Stimulated activated CD8-positive, alpha-beta memory T cell treated with anti-CD3 and anti-CD28 coated beads, Interleukin-7, amount 100 ng/mL, for 48 hours (primary cell): ENCODE results near the gene AURKB.

Experiments used
- DNase-seq, 2 donors: peaks; one replicate each; pipeline ENCODE4 v3.0.0-alpha.2; 2020; ENCODE audit warnings: low read depth in 1 of 2; ENCODE audit errors: extremely low read depth in 1 of 2

AURKB gene

DNA sequence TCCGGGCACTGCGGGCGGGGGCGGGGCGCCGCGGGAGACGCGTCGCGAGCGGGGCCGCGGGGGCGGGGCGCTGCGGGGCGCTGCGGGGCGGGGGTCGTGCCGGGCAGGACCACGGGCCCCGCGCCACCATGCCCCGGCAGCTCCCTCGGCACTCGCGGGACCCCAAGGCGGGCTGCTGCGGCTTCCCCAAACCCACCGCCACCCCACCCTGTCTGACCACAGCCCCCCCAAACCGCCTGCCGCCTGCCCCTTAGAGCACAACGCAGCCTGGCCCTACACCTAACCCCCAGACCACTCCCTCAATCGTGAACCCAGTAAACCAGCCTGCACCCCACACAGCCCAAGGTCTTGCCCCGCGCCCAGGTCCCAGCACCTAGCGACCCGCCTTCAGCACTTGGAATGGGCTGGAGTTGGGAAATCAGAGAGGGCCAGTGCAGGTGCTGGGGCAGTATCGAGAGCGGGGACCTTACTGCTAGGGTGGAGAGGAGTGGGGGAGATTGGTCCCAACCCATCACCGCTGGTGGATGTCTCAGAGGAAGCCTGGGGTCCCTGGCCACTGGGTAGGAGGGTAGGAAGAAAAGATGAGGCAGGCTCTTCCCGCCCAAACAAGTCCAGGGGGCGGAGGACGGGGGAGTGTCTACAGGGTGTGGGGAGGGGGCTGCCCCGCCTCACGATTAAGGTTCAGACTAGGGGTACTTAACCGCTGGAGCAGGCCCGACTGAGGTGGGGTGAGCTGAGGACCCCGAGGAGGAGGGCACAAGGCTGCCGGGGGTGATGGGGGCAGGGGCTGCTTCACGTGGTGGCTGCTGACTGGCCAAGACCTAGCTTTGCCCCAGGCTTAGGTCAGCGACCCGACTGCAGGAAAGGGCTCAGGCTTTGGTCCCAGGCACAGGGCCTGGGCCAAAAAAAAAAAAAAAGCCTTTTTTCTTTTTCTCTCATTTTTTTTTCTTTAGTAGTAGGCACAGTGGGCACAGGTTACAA lies 47.1 kb downstream of the AURKB start:
- no peak for DNase-seq

GRCh38 chr17:8162233-8162996 lies 48.0 kb downstream of the AURKB start, which contains the start of gene VAMP2:
TSS of gene VAMP2 (minus strand) at chr17:8162948. CDS start at chr17:8162879, 69 bp downstream.
- DNase-seq = peak; percentile 61 to 64

DNA sequence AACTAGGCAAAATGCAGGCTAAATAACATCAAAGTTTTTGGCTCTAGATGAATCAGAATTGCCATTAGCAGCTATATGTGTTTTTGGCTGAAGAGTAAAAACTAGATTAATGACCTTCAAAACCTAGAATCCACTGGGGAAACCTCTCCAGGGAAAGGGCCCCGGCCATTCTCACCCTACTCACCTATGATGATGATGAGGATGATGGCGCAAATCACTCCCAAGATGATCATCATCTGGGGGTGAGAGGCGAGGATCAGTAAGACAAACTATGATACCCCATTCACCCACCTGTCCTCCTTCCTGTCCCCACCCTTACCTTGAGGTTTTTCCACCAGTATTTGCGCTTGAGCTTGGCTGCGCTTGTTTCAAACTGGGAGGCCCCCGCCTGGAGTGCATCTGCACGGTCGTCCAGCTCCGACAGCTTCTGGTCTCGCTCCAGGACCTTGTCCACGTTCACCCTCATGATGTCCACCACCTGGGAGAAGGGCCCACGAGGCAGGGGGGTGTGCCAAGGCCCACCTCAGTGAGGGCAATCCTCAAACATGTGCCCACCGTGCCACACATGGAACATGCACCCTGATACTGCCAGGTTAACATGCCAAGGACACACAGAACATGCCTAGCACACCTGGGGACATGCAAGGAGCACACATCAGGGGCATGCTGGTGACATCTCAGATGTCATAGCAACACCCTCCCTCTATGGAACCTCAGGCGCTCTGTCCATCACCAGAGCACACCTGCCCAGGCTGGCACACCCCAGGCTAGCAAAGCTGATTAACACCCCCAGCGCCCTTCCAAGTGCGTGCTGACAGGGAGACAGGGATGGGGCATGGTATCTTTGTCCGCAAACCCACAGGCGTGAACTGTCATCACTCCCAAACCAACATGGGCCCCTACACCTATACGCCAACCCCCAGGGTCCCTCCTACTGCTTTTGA lies 48.8 kb downstream of the AURKB start:
- no peak for DNase-seq

DNA sequence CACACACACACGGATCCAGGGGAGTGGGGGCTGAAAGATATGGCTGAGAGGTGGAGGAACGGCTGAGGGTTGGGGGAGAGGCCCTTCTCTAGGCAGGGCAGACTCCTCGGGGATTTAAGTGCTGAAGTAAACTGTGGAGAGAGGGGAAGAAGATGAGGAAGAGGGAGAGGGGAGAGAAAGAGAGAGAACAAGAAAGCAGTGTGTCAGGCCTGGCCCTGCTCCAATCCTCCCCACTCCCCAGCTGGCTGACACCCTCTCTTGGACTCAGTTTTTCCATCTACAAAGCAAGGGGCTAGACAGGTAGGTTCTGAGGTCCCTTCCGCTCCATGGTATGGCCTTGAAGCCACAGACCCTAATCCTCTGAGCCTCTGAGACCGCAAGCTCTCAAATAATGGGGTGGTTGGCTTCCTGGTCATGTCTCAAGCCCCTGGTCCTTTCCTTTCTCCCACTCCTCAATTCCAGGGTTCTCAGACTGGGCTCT lies 49.6 kb downstream of the AURKB start:
- no peak for DNase-seq

DNA sequence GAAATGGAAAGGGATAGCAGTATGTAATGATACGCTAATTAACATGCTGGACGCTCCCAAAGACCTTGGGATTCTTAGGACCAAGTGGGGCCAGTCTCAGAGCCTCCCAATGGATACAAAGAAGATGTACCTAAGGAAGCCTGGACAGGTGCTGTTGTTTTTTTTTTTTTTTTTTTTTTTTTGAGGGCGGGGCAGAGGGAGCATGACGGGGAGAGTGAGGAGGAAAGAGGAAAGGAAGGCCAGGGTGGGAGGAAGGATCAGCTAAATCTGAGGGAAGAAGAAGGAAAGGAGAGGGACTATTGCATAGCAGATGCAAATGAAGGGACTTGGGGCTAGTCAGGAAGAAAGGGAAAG lies 50.2 kb downstream of the AURKB start:
- DNase-seq = no peak

GRCh38 chr17:8159459-8160223 lies 50.7 kb downstream of the AURKB start:
- no peak for DNase-seq

DNA sequence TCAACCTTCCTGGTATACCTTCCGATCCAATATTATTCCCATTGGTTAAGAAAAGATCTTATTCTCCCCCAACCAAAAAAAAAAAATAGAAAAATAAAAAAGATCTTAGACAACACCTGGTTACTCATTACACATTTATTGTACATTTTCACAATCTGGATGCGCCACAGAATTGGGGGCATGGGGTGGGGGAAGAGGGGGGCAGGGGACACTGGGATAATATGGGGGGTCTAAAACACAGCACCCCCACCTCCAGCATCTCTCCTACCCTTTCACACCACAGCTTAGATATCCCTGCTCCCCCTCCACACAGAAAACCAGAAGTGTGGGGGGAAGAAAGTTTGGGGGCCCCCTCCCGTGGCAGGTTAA lies 51.4 kb downstream of the AURKB start:
- DNase-seq = no peak

DNA sequence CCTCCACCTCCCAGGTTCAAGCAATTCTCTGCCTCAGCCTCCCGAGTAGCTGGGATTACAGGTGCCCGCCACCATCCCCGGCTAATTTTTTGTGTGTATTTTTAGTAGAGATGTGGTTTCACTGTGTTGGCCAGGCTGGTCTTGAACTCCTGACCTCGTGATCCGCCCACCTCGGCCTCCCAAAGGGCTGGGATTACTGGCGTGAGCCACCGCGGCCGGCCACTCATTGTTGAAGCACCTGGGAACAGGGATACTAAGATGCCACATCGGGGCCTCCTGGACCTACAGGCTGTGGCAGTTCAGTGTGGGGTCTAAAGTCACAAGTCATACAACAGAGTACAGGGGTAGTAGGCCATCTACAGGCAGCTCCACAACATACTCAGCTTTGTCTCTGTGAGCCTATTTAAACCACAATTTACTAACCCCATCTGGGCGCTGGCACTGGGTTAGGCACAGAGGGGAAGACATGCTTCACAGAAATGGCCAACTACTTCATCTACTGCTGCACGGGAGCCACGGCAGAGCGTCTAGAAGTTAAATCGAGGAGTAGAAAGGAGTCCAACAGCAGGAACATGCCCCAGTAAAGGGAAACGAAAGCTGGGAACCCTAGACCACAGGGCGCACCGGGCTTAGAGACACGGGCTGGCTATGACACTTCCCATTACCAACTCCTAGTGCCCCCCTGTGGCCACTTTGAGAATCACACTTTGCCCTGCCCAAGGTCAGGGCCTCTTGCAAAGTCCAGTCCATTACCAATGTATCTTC lies 51.9 kb downstream of the AURKB start:
- peak; percentile 67 to 82 for DNase-seq

DNA sequence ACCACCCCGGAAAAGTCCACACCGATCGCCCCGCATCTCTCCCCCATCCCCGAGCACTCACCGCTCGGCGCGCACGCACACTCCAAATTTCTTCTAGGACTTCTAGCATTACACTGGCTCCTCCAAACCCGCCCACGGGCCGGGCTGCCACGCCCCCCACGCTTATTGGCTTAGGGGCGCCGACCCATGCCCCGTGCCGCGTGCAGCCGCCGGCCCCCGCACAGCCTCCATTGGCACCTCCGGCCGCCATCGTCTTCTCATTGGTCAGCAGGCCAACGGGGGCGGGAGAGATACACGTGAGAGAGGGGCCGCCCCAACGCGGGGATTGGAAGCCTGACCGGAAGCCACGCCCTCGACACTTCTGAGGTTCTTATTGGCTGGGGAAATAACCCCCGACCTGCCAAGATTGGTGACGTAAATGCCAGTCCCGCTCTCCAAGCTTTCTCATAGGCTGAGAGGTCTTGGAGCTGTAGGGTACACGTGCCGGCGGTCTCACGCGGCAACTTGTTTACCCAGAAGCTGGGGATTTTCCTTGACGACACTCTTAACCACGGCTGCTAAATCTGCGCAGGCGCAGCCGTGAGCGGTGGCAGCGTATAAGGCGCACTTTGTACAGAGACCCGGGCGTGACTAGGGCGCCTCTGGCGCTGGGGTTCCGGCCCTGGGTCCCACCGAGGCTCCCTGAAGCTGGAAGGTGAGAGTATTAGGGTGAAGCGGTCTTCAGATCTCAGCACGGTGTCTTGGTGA lies 54.0 kb downstream of the AURKB start:
- peak; percentile 100 for DNase-seq

GRCh38 chr17:8155996-8156245 lies 54.5 kb downstream of the AURKB start:
- DNase-seq = no peak

DNA sequence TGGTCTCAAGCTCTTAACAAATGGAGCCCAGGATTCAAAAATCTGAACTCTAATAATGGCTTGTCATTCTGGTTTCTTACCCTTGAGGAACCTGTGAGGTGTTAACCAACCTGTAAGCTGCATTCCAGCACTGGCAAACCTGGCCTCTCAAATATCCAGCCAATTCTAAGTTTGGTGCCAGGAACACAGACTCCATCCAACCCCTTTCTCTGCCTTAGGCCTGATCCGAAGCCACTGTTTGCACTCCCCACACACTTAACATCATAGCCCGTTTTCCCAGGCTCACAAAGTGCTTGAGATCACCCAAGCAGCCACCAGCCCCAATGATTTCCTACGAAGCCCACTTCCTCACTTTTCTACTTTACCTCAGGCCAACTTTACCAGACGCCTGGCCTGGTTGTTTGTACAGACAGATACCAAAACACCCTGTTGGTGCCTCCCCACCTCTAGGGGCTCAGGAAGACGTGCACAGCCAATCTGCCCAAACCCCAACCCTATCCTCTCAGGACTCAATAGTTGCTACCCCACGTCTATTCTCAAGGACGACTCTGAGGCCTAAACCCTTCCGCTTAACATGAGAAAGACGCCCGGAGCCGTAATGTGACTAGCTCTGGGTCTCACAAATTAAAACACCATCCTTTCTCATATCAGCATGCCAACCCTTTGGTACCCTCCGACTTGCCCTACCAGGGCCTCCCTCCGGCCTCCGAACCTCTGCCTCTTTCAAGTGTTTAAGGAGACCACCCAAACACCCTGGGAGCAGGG lies 55.0 kb downstream of the AURKB start:
- no peak for DNase-seq
